HepG2 (cell line): ENCODE data around the gene TAS1R3. TPM values are rescaled to one million over a fixed set of nuclear protein-coding genes. Genes with fewer than 3 reads are reported as not detected.

Experiments
- CC2D1A ChIP-seq: sonication (generic); formaldehyde crosslinking; IDR thresholded peaks from 2 replicates; pipeline ENCODE4 v1.8.1; 2023; ENCODE audit warnings: mild to moderate bottlenecking, missing genetic modification reagents
- MXI1 ChIP-seq: IDR thresholded peaks from 3 replicates; pipeline ENCODE4 v1.6.1; 2012; ENCODE audit warnings: low read depth, low read length, inconsistent platforms, borderline replicate concordance
- MYC ChIP-seq: sonication (generic); formaldehyde crosslinking; IDR thresholded peaks from 2 replicates; pipeline ENCODE4 v1.9.0; 2021; ENCODE audit warnings: missing genetic modification reagents, borderline replicate concordance
- NFKB2 ChIP-seq: sonication (generic); formaldehyde crosslinking; IDR thresholded peaks from 2 replicates; pipeline ENCODE4 v1.4.0; 2020; ENCODE audit warnings: missing genetic modification reagents, borderline replicate concordance
- POLR2G ChIP-seq: fragments of 200-400 bp; formaldehyde crosslinking; IDR thresholded peaks from 2 replicates; pipeline ENCODE4 v1.6.1; 2018; ENCODE audit warnings: mild to moderate bottlenecking, low read depth, low read length, moderate library complexity
- TRIM24 ChIP-seq: sonication (generic); formaldehyde crosslinking; IDR thresholded peaks from 2 replicates; pipeline ENCODE4 v1.8.0; 2022; ENCODE audit warnings: mild to moderate bottlenecking, missing genetic modification reagents
- ZMAT3 ChIP-seq: sonication (generic); formaldehyde crosslinking; conservative IDR thresholded peaks from 2 replicates; pipeline ENCODE4 v1.7.0; 2021; ENCODE audit warnings: missing genetic modification reagents
- ZMYM2 ChIP-seq: sonication (generic); formaldehyde crosslinking; IDR thresholded peaks from 2 replicates; pipeline ENCODE4 v1.8.0; 2022; ENCODE audit warnings: mild to moderate bottlenecking, missing genetic modification reagents
- ZMYM4 ChIP-seq: sonication (generic); formaldehyde crosslinking; IDR thresholded peaks from 2 replicates; pipeline ENCODE4 v1.8.1; 2023; ENCODE audit warnings: mild to moderate bottlenecking, missing genetic modification reagents
- ZNF564 ChIP-seq: sonication (generic); formaldehyde crosslinking; IDR thresholded peaks from 2 replicates; pipeline ENCODE4 v1.8.1; 2023; ENCODE audit warnings: mild to moderate bottlenecking, missing genetic modification reagents
- ZNF724P ChIP-seq: sonication (generic); formaldehyde crosslinking; IDR thresholded peaks from 2 replicates; pipeline ENCODE4 v1.8.0; 2022; ENCODE audit warnings: missing genetic modification reagents, borderline replicate concordance
- polyA plus RNA-seq, 8 experiments: library from polyadenylated mRNA; depleted of rRNA in 3 of 8; stranded (reverse) in 7 of 8; unstranded in 1 of 8; fragments of >200 nt; fragmentation: Illumina TruSeq in 4 of 8; extraction: Trizol in 4 of 8; gene quantifications; 2 replicates each; pipeline versions ENCODE4 v1.2.1 to v1.2.3, GENCODE V29; 2011 to 2016; ENCODE audit warnings: low read depth in 4 of 8, missing spikeins in 1 of 8, mixed read lengths in 1 of 8; ENCODE audit not compliant: insufficient read depth in 1 of 8
- total RNA-seq, 5 experiments: library from RNA; depleted of rRNA; stranded (reverse); fragments of >200 nt; fragmentation: Illumina TruSeq; extraction: Trizol; gene quantifications; 2 replicates each; pipeline ENCODE4 v1.2.3, GENCODE V29; 2016; ENCODE audit warnings: low read depth in 1 of 5
- TF ChIP-seq, protein P1 (sequence below): sonication (generic); formaldehyde crosslinking; IDR thresholded peaks from 2 replicates; pipeline ENCODE4 v1.4.0; 2020; ENCODE audit warnings: missing genetic modification reagents
- TF ChIP-seq, protein P2 (sequence below): sonication (generic); formaldehyde crosslinking; IDR thresholded peaks from 2 replicates; pipeline ENCODE4 v1.5.1; 2020; ENCODE audit warnings: missing genetic modification reagents, mild to moderate bottlenecking, borderline replicate concordance
- TF ChIP-seq, protein P3 (sequence below): sonication (generic); formaldehyde crosslinking; IDR thresholded peaks from 2 replicates; pipeline ENCODE4 v1.4.0; 2020; ENCODE audit warnings: missing genetic modification reagents
- TF ChIP-seq, protein P4 (sequence below): sonication (generic); formaldehyde crosslinking; IDR thresholded peaks from 2 replicates; pipeline ENCODE4 v1.4.0; 2020; ENCODE audit warnings: missing genetic modification reagents
- TF ChIP-seq, protein P5 (sequence below): sonication (generic); formaldehyde crosslinking; IDR thresholded peaks from 2 replicates; pipeline ENCODE4 v1.4.0; 2020; ENCODE audit warnings: missing genetic modification reagents, borderline replicate concordance

The TAS1R3 gene
- total and polyA plus RNA-seq, 2 of the 13 experiments (the other 11 are each of a cell fraction or from before 2014, with no cell fraction given), result 0.13 to 0.15 TPM

DNA sequence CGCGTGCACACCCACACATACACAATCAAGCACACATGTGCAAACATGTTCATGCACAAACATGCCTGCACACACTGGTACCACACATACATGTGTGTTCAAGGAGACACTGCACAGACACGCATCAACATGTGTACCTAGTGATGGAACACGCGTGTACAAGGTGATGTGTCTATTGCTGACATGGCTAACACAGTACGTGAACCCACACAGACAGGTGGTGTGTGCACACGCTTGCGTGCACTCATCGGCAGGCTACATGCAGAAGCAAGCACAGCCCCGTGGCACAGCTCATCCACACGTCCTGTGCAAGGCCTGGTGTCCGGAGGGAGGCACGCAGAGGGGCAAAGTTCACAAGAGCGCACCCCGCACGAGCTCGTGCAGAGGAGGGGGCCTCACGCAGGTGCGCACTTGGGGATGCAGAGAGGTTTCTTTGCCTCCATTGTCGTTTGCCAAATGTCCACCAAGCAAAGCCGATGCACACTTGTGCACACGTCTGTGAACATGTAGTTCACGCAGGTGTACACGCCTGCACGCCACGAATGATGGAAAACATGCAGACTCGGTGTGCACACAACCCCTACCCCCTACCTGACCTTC is 24.3 kb upstream of the TAS1R3 start (continued):
- TF ChIP-seq, protein P1, sequence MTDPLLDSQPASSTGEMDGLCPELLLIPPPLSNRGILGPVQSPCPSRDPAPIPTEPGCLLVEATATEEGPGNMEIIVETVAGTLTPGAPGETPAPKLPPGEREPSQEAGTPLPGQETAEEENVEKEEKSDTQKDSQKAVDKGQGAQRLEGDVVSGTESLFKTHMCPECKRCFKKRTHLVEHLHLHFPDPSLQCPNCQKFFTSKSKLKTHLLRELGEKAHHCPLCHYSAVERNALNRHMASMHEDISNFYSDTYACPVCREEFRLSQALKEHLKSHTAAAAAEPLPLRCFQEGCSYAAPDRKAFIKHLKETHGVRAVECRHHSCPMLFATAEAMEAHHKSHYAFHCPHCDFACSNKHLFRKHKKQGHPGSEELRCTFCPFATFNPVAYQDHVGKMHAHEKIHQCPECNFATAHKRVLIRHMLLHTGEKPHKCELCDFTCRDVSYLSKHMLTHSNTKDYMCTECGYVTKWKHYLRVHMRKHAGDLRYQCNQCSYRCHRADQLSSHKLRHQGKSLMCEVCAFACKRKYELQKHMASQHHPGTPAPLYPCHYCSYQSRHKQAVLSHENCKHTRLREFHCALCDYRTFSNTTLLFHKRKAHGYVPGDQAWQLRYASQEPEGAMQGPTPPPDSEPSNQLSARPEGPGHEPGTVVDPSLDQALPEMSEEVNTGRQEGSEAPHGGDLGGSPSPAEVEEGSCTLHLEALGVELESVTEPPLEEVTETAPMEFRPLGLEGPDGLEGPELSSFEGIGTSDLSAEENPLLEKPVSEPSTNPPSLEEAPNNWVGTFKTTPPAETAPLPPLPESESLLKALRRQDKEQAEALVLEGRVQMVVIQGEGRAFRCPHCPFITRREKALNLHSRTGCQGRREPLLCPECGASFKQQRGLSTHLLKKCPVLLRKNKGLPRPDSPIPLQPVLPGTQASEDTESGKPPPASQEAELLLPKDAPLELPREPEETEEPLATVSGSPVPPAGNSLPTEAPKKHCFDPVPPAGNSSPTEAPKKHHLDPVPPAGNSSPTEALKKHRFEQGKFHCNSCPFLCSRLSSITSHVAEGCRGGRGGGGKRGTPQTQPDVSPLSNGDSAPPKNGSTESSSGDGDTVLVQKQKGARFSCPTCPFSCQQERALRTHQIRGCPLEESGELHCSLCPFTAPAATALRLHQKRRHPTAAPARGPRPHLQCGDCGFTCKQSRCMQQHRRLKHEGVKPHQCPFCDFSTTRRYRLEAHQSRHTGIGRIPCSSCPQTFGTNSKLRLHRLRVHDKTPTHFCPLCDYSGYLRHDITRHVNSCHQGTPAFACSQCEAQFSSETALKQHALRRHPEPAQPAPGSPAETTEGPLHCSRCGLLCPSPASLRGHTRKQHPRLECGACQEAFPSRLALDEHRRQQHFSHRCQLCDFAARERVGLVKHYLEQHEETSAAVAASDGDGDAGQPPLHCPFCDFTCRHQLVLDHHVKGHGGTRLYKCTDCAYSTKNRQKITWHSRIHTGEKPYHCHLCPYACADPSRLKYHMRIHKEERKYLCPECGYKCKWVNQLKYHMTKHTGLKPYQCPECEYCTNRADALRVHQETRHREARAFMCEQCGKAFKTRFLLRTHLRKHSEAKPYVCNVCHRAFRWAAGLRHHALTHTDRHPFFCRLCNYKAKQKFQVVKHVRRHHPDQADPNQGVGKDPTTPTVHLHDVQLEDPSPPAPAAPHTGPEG, result peak; percentile 58
- TF ChIP-seq POLR2G, result 0 out of 2 replicates have a peak, but pooled peaks have one; percentile 27
- TF ChIP-seq ZMAT3 (CRISPR knock-in tag), result peak; percentile 64; the same call in 1 of the 2 replicates
- TF ChIP-seq, protein P2, sequence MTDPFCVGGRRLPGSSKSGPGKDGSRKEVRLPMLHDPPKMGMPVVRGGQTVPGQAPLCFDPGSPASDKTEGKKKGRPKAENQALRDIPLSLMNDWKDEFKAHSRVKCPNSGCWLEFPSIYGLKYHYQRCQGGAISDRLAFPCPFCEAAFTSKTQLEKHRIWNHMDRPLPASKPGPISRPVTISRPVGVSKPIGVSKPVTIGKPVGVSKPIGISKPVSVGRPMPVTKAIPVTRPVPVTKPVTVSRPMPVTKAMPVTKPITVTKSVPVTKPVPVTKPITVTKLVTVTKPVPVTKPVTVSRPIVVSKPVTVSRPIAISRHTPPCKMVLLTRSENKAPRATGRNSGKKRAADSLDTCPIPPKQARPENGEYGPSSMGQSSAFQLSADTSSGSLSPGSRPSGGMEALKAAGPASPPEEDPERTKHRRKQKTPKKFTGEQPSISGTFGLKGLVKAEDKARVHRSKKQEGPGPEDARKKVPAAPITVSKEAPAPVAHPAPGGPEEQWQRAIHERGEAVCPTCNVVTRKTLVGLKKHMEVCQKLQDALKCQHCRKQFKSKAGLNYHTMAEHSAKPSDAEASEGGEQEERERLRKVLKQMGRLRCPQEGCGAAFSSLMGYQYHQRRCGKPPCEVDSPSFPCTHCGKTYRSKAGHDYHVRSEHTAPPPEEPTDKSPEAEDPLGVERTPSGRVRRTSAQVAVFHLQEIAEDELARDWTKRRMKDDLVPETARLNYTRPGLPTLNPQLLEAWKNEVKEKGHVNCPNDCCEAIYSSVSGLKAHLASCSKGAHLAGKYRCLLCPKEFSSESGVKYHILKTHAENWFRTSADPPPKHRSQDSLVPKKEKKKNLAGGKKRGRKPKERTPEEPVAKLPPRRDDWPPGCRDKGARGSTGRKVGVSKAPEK (CRISPR knock-in tag), result no peak
- peak; percentile 77 for TF ChIP-seq NFKB2 (CRISPR knock-in tag)
- TF ChIP-seq TRIM24 (CRISPR knock-in tag), result no peak
- peak; percentile 28; the same call in 1 of the 2 replicates for TF ChIP-seq ZMYM4 (CRISPR knock-in tag)
- no peak for TF ChIP-seq ZMYM2
- no peak for TF ChIP-seq CC2D1A (CRISPR knock-in tag)
- TF ChIP-seq ZNF564 (CRISPR knock-in tag), result no peak
- TF ChIP-seq MXI1, result peak; percentile 63; the same call in 1 of the 3 replicates
- TF ChIP-seq, protein P3, sequence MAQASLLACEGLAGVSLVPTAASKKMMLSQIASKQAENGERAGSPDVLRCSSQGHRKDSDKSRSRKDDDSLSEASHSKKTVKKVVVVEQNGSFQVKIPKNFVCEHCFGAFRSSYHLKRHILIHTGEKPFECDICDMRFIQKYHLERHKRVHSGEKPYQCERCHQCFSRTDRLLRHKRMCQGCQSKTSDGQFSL (CRISPR knock-in tag), result no peak
- TF ChIP-seq MYC (CRISPR knock-in tag), result peak; percentile 95
- no peak for TF ChIP-seq ZNF724P (CRISPR knock-in tag)
- TF ChIP-seq, protein P4, sequence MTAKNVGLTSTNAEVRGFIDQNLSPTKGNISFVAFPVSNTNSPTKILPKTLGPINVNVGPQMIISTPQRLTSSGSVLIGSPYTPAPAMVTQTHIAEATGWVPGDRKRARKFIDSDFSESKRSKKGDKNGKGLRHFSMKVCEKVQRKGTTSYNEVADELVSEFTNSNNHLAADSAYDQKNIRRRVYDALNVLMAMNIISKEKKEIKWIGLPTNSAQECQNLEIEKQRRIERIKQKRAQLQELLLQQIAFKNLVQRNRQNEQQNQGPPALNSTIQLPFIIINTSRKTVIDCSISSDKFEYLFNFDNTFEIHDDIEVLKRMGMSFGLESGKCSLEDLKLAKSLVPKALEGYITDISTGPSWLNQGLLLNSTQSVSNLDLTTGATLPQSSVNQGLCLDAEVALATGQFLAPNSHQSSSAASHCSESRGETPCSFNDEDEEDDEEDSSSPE (CRISPR knock-in tag), result no peak
- TF ChIP-seq, protein P5, sequence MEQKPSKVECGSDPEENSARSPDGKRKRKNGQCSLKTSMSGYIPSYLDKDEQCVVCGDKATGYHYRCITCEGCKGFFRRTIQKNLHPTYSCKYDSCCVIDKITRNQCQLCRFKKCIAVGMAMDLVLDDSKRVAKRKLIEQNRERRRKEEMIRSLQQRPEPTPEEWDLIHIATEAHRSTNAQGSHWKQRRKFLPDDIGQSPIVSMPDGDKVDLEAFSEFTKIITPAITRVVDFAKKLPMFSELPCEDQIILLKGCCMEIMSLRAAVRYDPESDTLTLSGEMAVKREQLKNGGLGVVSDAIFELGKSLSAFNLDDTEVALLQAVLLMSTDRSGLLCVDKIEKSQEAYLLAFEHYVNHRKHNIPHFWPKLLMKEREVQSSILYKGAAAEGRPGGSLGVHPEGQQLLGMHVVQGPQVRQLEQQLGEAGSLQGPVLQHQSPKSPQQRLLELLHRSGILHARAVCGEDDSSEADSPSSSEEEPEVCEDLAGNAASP (CRISPR knock-in tag), result no peak
